OCI-LY7 (cell line): ENCODE measurements around the gene PDXK.

Experiments used
- EZH2phosphoT487 ChIP-seq: fragments of 200-600 bp; sonication (generic); IDR thresholded peaks from 2 replicates; pipeline ENCODE4 v1.6.1; 2018; ENCODE audit warnings: low read depth, borderline replicate concordance, mild to moderate bottlenecking, mixed run types, antibody characterized with exemption, low read length, moderate library complexity, mixed read lengths
- TF ChIP-seq, protein P1 (sequence below): fragments of 200-600 bp; sonication (generic); conservative IDR thresholded peaks from 2 replicates; pipeline ENCODE4 v1.5.1; 2014; ENCODE audit warnings: mild to moderate bottlenecking, antibody characterized with exemption, low read length, moderate library complexity, mixed read lengths

GRCh38 chr21:43758111-43758641 lies 39.2 kb downstream of the PDXK start:
- TF ChIP-seq, protein P1, sequence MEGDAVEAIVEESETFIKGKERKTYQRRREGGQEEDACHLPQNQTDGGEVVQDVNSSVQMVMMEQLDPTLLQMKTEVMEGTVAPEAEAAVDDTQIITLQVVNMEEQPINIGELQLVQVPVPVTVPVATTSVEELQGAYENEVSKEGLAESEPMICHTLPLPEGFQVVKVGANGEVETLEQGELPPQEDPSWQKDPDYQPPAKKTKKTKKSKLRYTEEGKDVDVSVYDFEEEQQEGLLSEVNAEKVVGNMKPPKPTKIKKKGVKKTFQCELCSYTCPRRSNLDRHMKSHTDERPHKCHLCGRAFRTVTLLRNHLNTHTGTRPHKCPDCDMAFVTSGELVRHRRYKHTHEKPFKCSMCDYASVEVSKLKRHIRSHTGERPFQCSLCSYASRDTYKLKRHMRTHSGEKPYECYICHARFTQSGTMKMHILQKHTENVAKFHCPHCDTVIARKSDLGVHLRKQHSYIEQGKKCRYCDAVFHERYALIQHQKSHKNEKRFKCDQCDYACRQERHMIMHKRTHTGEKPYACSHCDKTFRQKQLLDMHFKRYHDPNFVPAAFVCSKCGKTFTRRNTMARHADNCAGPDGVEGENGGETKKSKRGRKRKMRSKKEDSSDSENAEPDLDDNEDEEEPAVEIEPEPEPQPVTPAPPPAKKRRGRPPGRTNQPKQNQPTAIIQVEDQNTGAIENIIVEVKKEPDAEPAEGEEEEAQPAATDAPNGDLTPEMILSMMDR, result no peak
- no peak for TF ChIP-seq EZH2phosphoT487
